Measurements from ENCODE around the gene CCNH. TPM values are rescaled to one million over a fixed set of nuclear protein-coding genes. Genes with fewer than 3 reads are reported as not detected.

CCNH gene
- polyA plus RNA-seq, 2 of the 4 experiments (the other 2 are of a cell fraction): 74.1 to 85.1 TPM

DNA sequence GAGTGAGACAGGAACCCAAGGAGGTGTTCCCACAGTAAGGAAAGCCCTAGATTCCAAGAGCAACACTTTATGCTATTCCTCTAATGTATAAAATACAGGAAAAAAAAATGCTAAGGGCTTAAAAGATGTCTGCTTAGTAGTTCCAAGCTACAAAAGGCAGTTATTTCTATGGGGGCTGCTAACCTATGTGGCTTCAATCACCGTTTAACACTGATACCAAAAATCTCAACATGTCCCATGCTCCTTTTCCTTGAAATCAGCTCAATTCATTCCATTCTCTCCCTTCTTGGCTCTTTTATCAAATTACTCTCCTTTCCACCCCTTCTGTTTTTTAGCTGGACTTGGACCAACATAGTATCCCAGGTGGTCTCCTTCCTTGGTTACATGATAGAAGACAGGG, 20.6 kb downstream of the CCNH start:
- Histone ChIP-seq H3K27ac (peak overlapping the region; percentile 62 to 68), H3K4me3 (no peak overlapping the region), H3K4me1 (peaks cover 56% of the 10 kb centered on the region), H3K9me3 (no peaks in the 10 kb centered on the region), H3K4me2 (peak overlapping the region; percentile 73)
- ChIA-PET POLR2A (no interaction called here), CTCF (interaction anchor here (1.1 to 1.5 kb wide), 2 partner anchors 9 to 14 kb away, joined by 3 to 6 read pairs; no protein-coding TSS in a partner anchor)
- WGBS (ENCODE audit: missing lambda C conversion rate): 88% methylated on average over 1 of the region's 1 CpG
- ATAC-seq (no peak), FAIRE-seq (no peak), DNase-seq (ENCODE audit: low read depth in 1 of 2, low spot score in 1 of 2) (no peak)
- TF ChIP-seq PBX3 (IDR thresholded peaks at IDR 0.05) (no peak), BHLHE40 (IDR thresholded peaks at IDR 0.05; ENCODE audit: low read depth, low read length) (no peak), HOXB5 (CRISPR knock-in tag; IDR thresholded peaks at IDR 0.05) (no peak), HDAC2 (IDR thresholded peaks at IDR 0.05) (no peak), HOXB13 (CRISPR knock-in tag; IDR thresholded peaks at IDR 0.05; ENCODE audit: low read depth) (no peak)
- TF ChIP-seq, protein P1, sequence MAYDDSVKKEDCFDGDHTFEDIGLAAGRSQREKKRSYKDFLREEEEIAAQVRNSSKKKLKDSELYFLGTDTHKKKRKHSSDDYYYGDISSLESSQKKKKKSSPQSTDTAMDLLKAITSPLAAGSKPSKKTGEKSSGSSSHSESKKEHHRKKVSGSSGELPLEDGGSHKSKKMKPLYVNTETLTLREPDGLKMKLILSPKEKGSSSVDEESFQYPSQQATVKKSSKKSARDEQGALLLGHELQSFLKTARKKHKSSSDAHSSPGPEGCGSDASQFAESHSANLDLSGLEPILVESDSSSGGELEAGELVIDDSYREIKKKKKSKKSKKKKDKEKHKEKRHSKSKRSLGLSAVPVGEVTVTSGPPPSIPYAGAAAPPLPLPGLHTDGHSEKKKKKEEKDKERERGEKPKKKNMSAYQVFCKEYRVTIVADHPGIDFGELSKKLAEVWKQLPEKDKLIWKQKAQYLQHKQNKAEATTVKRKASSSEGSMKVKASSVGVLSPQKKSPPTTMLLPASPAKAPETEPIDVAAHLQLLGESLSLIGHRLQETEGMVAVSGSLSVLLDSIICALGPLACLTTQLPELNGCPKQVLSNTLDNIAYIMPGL (CRISPR knock-in tag; IDR thresholded peaks at IDR 0.05; ENCODE audit: borderline replicate concordance): no peak
- TF ChIP-seq, protein P2, sequence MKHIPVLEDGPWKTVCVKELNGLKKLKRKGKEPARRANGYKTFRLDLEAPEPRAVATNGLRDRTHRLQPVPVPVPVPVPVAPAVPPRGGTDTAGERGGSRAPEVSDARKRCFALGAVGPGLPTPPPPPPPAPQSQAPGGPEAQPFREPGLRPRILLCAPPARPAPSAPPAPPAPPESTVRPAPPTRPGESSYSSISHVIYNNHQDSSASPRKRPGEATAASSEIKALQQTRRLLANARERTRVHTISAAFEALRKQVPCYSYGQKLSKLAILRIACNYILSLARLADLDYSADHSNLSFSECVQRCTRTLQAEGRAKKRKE (CRISPR knock-in tag; IDR thresholded peaks at IDR 0.05; ENCODE audit: low read depth): 0 out of 2 replicates have a peak, but pooled peaks have one; percentile 17

GRCh38 chr5:87390576-87391199, 22.0 kb downstream of the CCNH start:
- ChIA-PET CTCF (interaction anchor here (0.5 to 1.4 kb wide), 3 partner anchors 9 to 321 kb away, joined by 3 to 6 read pairs (median 4); partner anchors contain the start of gene CCNH), POLR2A (no interaction called here)
- no peak for DNase-seq (ENCODE audit: low read depth in 1 of 2, low spot score in 1 of 2)
- Histone ChIP-seq H3K4me1 (peaks cover 59% of the 10 kb centered on the region), H3K4me2 (peak overlapping the region; percentile 24), H3K9me3 (no peaks in the 10 kb centered on the region), H3K27ac (peak overlapping the region in 1 of 2 experiments; percentile 29; a peak in 1 of 6 replicates), H3K4me3 (no peak overlapping the region)
- ATAC-seq: peak in 1 of 2 experiments; percentile 22; a peak in 2 of 6 replicates
- TF ChIP-seq PBX3 (IDR thresholded peaks at IDR 0.05) (no peak), MAFK (IDR thresholded peaks at IDR 0.05; ENCODE audit: partially characterized antibody) (peak; percentile 57)
- 75% methylated on average over 5 of the region's 5 CpGs for WGBS (ENCODE audit: missing lambda C conversion rate)
- FAIRE-seq: peak; percentile 65

- DNase-seq (ENCODE audit: low read depth in 1 of 2, low spot score in 1 of 2): no peak
- Histone ChIP-seq H3K9me3 (no peaks in the 10 kb centered on the region), H3K4me1 (peaks cover 57% of the 10 kb centered on the region), H3K27ac (no peak overlapping the region), H3K4me3 (no peak overlapping the region), H3K4me2 (no peak overlapping the region)
- no peak for ATAC-seq
- no peak for FAIRE-seq
- CTCF ChIA-PET: interaction anchor here (1.3 to 1.4 kb wide), 2 partner anchors 10 to 320 kb away, joined by 4 to 6 read pairs; no protein-coding TSS in a partner anchor
- no peak for TF ChIP-seq NFE2L2 (conservative IDR thresholded peaks at IDR 0.05; ENCODE audit: low read length)
- TF ChIP-seq ZNF302 (CRISPR knock-in tag; IDR thresholded peaks at IDR 0.05): no peak
- no peak for TF ChIP-seq KDM5A (IDR thresholded peaks at IDR 0.05)
- TF ChIP-seq MAFK (IDR thresholded peaks at IDR 0.05; ENCODE audit: partially characterized antibody): no peak
- TF ChIP-seq NR3C1 (IDR thresholded peaks at IDR 0.05): no peak
- TF ChIP-seq ESRRA (IDR thresholded peaks at IDR 0.05; ENCODE audit: borderline replicate concordance, low read length): no peak
- TF ChIP-seq CEBPB (IDR thresholded peaks at IDR 0.05): no peak
- no peak for TF ChIP-seq HES2 (IDR thresholded peaks at IDR 0.05)
- no peak for TF ChIP-seq JUN (IDR thresholded peaks at IDR 0.05)
- TF ChIP-seq SMC3 (IDR thresholded peaks at IDR 0.05): no peak
- TF ChIP-seq ZSCAN20 (CRISPR knock-in tag; IDR thresholded peaks at IDR 0.05): no peak
- no peak for TF ChIP-seq CBX2 (IDR thresholded peaks at IDR 0.05; ENCODE audit: borderline replicate concordance, low read depth)
- no peak for TF ChIP-seq JUNB (IDR thresholded peaks at IDR 0.05)
- no peak for TF ChIP-seq RNF2 (IDR thresholded peaks at IDR 0.05; ENCODE audit: borderline replicate concordance, low read depth)
- TF ChIP-seq EHMT2 (IDR thresholded peaks at IDR 0.05; ENCODE audit: low read depth): no peak
- TF ChIP-seq HOXA7 (CRISPR knock-in tag; IDR thresholded peaks at IDR 0.05): no peak
- WGBS (ENCODE audit: missing lambda C conversion rate): 89% methylated on average over 3 of the region's 3 CpGs
- POLR2A ChIA-PET: interaction anchor here (2.2 kb wide), 1 partner anchor 123 kb away, joined by 6 read pairs; the partner anchor contains the start of gene RASA1
These were observed 22.7 kb downstream of the CCNH start for GRCh38 chr5:87390075-87390474.
